Trophoblast cell (in vitro differentiated cells and primary cell): ENCODE measurements around the gene PPP1R3F.

Experiments
- DNase-seq, 2 donors: peaks; one replicate each; pipeline ENCODE4 v3.0.0-alpha.2; 2016
- H2AFZ ChIP-seq: 2 replicates; pipeline ENCODE4 v1.6.1; 2013; ENCODE audit warnings: low read length, moderate library complexity, mild to moderate bottlenecking; ENCODE audit not compliant: insufficient read depth, poor library complexity
- H2AK5ac ChIP-seq: 2 replicates; pipeline ENCODE4 v1.6.1; 2013; ENCODE audit warnings: mild to moderate bottlenecking, low read length
- H2BK120ac ChIP-seq: 2 replicates; pipeline ENCODE4 v1.6.1; 2013; ENCODE audit warnings: low read length, mild to moderate bottlenecking, moderate library complexity; ENCODE audit not compliant: insufficient read depth, poor library complexity
- H2BK12ac ChIP-seq: 2 replicates; pipeline ENCODE4 v1.6.1; 2013; ENCODE audit warnings: mild to moderate bottlenecking, low read length, moderate library complexity
- H2BK5ac ChIP-seq: 2 replicates; pipeline ENCODE4 v1.6.1; 2013; ENCODE audit warnings: low read length, low read depth, moderate library complexity, mild to moderate bottlenecking; ENCODE audit not compliant: poor library complexity
- H3K14ac ChIP-seq: 2 replicates; pipeline ENCODE4 v1.6.1; 2013; ENCODE audit warnings: mild to moderate bottlenecking, low read length
- H3K18ac ChIP-seq: 2 replicates; pipeline ENCODE4 v1.6.1; 2013; ENCODE audit warnings: mild to moderate bottlenecking, low read length
- H3K23ac ChIP-seq: 2 replicates; pipeline ENCODE4 v1.6.1; 2013; ENCODE audit warnings: low read length
- H3K27ac ChIP-seq: 2 replicates; pipeline ENCODE4 v1.5.1; 2013; ENCODE audit warnings: low read depth, mild to moderate bottlenecking, inconsistent platforms, low read length, moderate library complexity
- H3K27me3 ChIP-seq: 2 replicates; pipeline ENCODE4 v1.6.1; 2013; ENCODE audit warnings: inconsistent platforms, mild to moderate bottlenecking, low read length, moderate library complexity; ENCODE audit not compliant: insufficient read depth
- H3K36me3 ChIP-seq, 2 experiments: 1 replicate in 1 of 2; 2 replicates in 1 of 2; pipeline ENCODE4 v1.6.1; 2013; ENCODE audit warnings: low read length in 2 of 2, mild to moderate bottlenecking in 2 of 2, moderate library complexity in 1 of 2; ENCODE audit not compliant: insufficient read depth in 2 of 2, control insufficient read depth in 1 of 2
- H3K4ac ChIP-seq: 2 replicates; pipeline ENCODE4 v1.6.1; 2013; ENCODE audit warnings: low read depth, mild to moderate bottlenecking, low read length, moderate library complexity
- H3K4me1 ChIP-seq, 2 experiments: 1 replicate in 1 of 2; 2 replicates in 1 of 2; pipeline ENCODE4 v1.6.1; 2013; ENCODE audit warnings: low read length in 2 of 2, mild to moderate bottlenecking in 2 of 2, moderate library complexity in 1 of 2; ENCODE audit not compliant: insufficient read depth in 2 of 2, control insufficient read depth in 1 of 2
- H3K4me2 ChIP-seq: 2 replicates; pipeline ENCODE4 v1.6.1; 2013; ENCODE audit warnings: inconsistent platforms, mild to moderate bottlenecking, low read length, moderate library complexity
- H3K4me3 ChIP-seq: 2 replicates; pipeline ENCODE4 v1.5.1; 2013; ENCODE audit warnings: mild to moderate bottlenecking, low read depth, low read length, inconsistent platforms
- H3K79me1 ChIP-seq: one replicate; pipeline ENCODE4 v1.6.1; 2013; ENCODE audit warnings: low read length
- H3K79me2 ChIP-seq: 2 replicates; pipeline ENCODE4 v1.6.1; 2013; ENCODE audit warnings: low read length, mild to moderate bottlenecking; ENCODE audit not compliant: control insufficient read depth, insufficient read depth, poor library complexity
- H3K9ac ChIP-seq: 2 replicates; pipeline ENCODE4 v1.6.1; 2013; ENCODE audit warnings: mild to moderate bottlenecking, low read length
- H3K9me3 ChIP-seq: 2 replicates; pipeline ENCODE4 v1.6.1; 2013; ENCODE audit warnings: low read depth, mild to moderate bottlenecking, control low read depth, inconsistent platforms, low read length; ENCODE audit not compliant: insufficient read depth
- H4K12ac ChIP-seq: 2 replicates; pipeline ENCODE4 v1.6.1; 2013; ENCODE audit warnings: low read depth, mild to moderate bottlenecking, low read length, moderate library complexity
- H4K8ac ChIP-seq: 2 replicates; pipeline ENCODE4 v1.6.1; 2013; ENCODE audit warnings: low read depth, mild to moderate bottlenecking, low read length, moderate library complexity
- H4K91ac ChIP-seq: one replicate; pipeline ENCODE4 v1.6.1; 2013; ENCODE audit warnings: low read depth, mild to moderate bottlenecking, low read length, moderate library complexity
- WGBS: extraction: QIAGEN DNeasy Blood & Tissue Kit; methylation state at CpG from one replicate; pipeline ENCODE4 v1.1.7; 2013; ENCODE audit warnings: missing lambda C conversion rate; ENCODE audit not compliant: insufficient read length, insufficient coverage; ENCODE audit errors: extremely low coverage; 5-methylcytosine and 5-hydroxymethylcytosine counted together

Gene PPP1R3F

DNA sequence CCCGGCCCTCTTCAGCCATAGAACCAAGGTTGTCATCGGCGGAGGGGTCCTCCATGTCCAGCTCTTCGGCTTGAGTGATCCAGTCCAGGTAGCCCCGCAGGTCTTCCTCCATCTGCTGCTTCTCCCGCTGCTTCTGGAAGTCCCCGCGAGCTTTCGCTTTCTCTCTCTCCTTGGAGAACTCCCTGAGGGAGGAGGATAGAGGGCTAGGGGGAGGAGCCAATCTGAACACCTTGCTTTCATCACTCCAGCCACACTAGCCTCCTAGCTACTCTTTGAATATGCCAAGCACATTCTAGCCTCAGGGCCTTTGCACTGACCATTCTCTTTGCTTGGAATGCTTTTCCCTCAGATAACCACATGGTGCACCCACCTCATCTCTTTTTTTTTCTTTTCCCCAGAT lies 42.6 kb upstream of the PPP1R3F start:
- Histone ChIP-seq H3K27ac (no peak overlapping the region), H3K4me1 (peaks cover 5 to 6% of the 10 kb centered on the region in 2 experiments), H3K27me3 (no peaks in the 10 kb centered on the region), H3K4me2 (no peak overlapping the region), H4K91ac (no peak overlapping the region), H3K18ac (no peak overlapping the region), H3K9ac (no peak overlapping the region), H4K12ac (no peak overlapping the region), H2BK5ac (no peak overlapping the region), H3K4ac (no peak overlapping the region), H3K79me2 (no peaks in the 10 kb centered on the region), H2AFZ (no peak overlapping the region), H2BK120ac (no peak overlapping the region), H3K79me1 (no peaks in the 10 kb centered on the region), H3K4me3 (no peak overlapping the region), H4K8ac (no peak overlapping the region), H2BK12ac (no peak overlapping the region), H3K9me3 (no peaks in the 10 kb centered on the region), H2AK5ac (no peak overlapping the region), H3K23ac (no peak overlapping the region), H3K14ac (no peak overlapping the region), H3K36me3 (no peaks in the 10 kb centered on the region)
- no CpG with 5 or more reads among the region's 9 CpGs for WGBS
- DNase-seq = peak in 1 of 2 donors; percentile 30

DNA sequence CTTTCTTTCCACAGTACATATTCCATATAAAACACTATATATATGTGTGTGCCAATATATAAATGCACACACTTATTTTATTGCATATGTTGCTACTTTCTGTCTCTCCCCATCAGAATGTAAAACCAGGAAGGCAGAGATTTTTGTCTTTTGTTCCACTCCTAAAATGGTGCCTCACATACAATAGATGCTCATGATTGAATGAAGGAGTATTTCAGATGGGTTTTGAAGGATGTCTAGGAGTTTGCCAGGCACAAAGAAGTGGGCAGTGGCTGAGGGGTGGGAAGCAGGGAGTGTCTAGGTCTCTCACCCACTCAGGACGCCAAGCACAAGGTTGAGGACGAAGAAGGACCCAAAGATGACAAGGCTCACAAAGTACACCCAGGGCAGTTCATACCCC lies 41.9 kb upstream of the PPP1R3F start:
- Histone ChIP-seq H3K4me2 (no peak overlapping the region), H3K4me1 (peaks cover 5 to 6% of the 10 kb centered on the region in 2 experiments), H3K27me3 (no peaks in the 10 kb centered on the region), H2AK5ac (no peak overlapping the region), H3K36me3 (no peaks in the 10 kb centered on the region), H3K27ac (no peak overlapping the region), H3K4me3 (no peak overlapping the region), H3K14ac (no peak overlapping the region), H3K9me3 (no peaks in the 10 kb centered on the region), H2AFZ (no peak overlapping the region), H4K8ac (no peak overlapping the region), H3K79me1 (no peaks in the 10 kb centered on the region), H3K18ac (no peak overlapping the region), H3K79me2 (no peaks in the 10 kb centered on the region), H4K12ac (no peak overlapping the region), H3K23ac (no peak overlapping the region), H4K91ac (no peak overlapping the region), H2BK5ac (no peak overlapping the region), H3K4ac (no peak overlapping the region), H2BK12ac (no peak overlapping the region), H3K9ac (no peak overlapping the region), H2BK120ac (no peak overlapping the region)
- no CpG with 5 or more reads among the region's 2 CpGs for WGBS
- DNase-seq = no peak

DNA sequence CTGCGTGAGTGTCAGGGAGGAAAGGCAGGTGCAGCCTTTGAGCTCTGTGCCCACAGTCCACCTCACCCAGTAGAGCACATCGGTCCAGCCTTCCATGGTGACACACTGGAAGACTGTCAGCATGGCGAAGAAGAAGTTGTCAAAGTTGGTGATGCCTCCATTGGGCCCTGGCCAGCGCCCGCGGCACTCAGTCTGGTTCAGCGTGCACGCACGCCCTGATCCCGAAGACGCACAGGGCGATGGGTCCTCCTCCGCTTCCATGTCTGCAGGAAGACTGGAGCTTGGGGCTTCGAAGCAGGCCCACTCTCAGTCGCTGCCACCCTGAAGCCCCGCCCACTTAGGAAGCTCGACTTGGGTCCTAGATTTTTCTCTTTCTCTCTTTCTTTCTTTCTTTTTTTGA lies 41.4 kb upstream of the PPP1R3F start:
- no CpG with 5 or more reads among the region's 17 CpGs for WGBS
- no peak for DNase-seq
- H3K4me1 ChIP-seq = peaks cover 5 to 6% of the 10 kb centered on the region in 2 experiments
- no peak overlapping the region for H2BK5ac ChIP-seq
- no peak overlapping the region for H3K18ac ChIP-seq
- H3K9me3 ChIP-seq = no peaks in the 10 kb centered on the region
- no peak overlapping the region for H3K9ac ChIP-seq
- no peaks in the 10 kb centered on the region for H3K27me3 ChIP-seq
- H2AK5ac ChIP-seq = no peak overlapping the region
- no peaks in the 10 kb centered on the region for H3K79me2 ChIP-seq
- no peak overlapping the region for H3K4me2 ChIP-seq
- no peak overlapping the region for H2AFZ ChIP-seq
- no peak overlapping the region for H2BK12ac ChIP-seq
- no peak overlapping the region for H4K91ac ChIP-seq
- H3K27ac ChIP-seq = no peak overlapping the region
- no peaks in the 10 kb centered on the region for H3K79me1 ChIP-seq
- H3K4ac ChIP-seq = no peak overlapping the region
- no peak overlapping the region for H3K4me3 ChIP-seq
- H3K14ac ChIP-seq = no peak overlapping the region
- H4K12ac ChIP-seq = no peak overlapping the region
- H3K23ac ChIP-seq = no peak overlapping the region
- no peak overlapping the region for H4K8ac ChIP-seq
- no peak overlapping the region for H2BK120ac ChIP-seq
- H3K36me3 ChIP-seq = no peaks in the 10 kb centered on the region

DNA sequence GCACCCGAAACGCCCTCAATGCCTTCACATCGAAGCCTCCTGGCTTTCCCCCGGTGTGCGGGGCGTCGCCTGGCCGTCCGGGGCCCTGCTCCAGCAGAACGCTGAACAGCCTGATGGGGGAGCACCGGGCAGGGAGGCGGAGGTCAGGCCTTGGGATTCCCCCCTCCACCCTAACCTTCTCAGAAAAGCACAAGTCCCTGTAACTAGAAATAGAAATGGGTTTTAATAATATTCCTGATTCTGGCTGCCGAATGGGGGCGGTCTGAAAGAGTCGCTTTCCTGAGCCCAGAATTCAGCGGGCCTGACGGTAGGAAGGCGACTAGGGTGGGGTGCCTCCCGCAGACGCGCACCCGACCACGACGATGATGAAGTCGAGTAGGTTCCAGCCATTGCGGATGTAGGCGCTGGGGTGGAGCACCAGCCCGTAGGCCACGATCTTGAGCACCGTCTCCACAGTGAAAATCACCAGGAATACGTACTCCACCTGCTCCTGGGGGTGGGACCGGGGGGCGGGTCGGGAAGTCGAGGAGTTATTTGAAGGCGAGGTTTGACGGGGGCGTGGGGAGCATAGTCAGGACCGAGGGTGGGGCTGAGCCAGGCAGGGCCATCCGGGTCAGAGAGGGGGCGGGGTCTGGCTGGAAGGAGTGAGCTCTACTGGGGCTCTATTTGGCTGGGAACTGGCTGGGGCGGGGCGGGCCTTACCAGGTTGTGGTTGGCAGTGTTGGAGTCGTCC lies 38.9 kb upstream of the PPP1R3F start:
- Histone ChIP-seq H3K4ac (no peak overlapping the region), H2AK5ac (no peak overlapping the region), H2AFZ (peak overlapping the region; percentile 70), H3K14ac (peak overlapping the region; percentile 35), H3K79me1 (peaks cover 3% of the 10 kb centered on the region), H3K4me3 (peak overlapping the region; percentile 60), H2BK12ac (no peak overlapping the region), H3K4me1 (peaks cover 5 to 6% of the 10 kb centered on the region in 2 experiments), H3K18ac (no peak overlapping the region), H4K91ac (no peak overlapping the region), H3K27ac (no peak overlapping the region), H3K79me2 (peaks cover 2% of the 10 kb centered on the region), H3K9ac (no peak overlapping the region), H2BK5ac (no peak overlapping the region), H3K4me2 (peak overlapping the region; percentile 71), H3K36me3 (no peaks in the 10 kb centered on the region), H4K12ac (peak overlapping the region; percentile 81), H2BK120ac (no peak overlapping the region), H4K8ac (peak overlapping the region; percentile 58), H3K9me3 (no peaks in the 10 kb centered on the region), H3K23ac (no peak overlapping the region), H3K27me3 (no peaks in the 10 kb centered on the region)
- WGBS = no CpG with 5 or more reads among the region's 44 CpGs
- DNase-seq = peak in 1 of 2 donors; percentile 8
